Measurements from ENCODE around the gene MAOB. TPM values are rescaled to one million over a fixed set of nuclear protein-coding genes. Genes with fewer than 3 reads are reported as not detected.

Gene MAOB
- polyA plus RNA-seq, 1 experiment, result not detected

- CTCF ChIA-PET, result no interaction called here
- DNase-seq (ENCODE audit: low read depth), result no peak
- no peaks in the 10 kb centered on the region for H3K27me3 ChIP-seq (ENCODE audit: control insufficient read depth, insufficient read depth, low read length)
- TF ChIP-seq CTCF (IDR thresholded peaks at IDR 0.05; ENCODE audit: insufficient read depth, low read depth, low read length), result no peak
- H3K4me3 ChIP-seq (ENCODE audit: low read depth, low read length), result no peak overlapping the region
- no peaks in the 10 kb centered on the region for H3K36me3 ChIP-seq (ENCODE audit: control insufficient read depth, insufficient read depth, low read length)
- POLR2A ChIA-PET, result interaction anchor here (0.6 kb wide), 1 partner anchor 103 kb away, joined by 6 read pairs; no protein-coding TSS in a partner anchor
Measured at GRCh38 chrX:43747476-43747875, 134.8 kb downstream of the MAOB start.

DNA sequence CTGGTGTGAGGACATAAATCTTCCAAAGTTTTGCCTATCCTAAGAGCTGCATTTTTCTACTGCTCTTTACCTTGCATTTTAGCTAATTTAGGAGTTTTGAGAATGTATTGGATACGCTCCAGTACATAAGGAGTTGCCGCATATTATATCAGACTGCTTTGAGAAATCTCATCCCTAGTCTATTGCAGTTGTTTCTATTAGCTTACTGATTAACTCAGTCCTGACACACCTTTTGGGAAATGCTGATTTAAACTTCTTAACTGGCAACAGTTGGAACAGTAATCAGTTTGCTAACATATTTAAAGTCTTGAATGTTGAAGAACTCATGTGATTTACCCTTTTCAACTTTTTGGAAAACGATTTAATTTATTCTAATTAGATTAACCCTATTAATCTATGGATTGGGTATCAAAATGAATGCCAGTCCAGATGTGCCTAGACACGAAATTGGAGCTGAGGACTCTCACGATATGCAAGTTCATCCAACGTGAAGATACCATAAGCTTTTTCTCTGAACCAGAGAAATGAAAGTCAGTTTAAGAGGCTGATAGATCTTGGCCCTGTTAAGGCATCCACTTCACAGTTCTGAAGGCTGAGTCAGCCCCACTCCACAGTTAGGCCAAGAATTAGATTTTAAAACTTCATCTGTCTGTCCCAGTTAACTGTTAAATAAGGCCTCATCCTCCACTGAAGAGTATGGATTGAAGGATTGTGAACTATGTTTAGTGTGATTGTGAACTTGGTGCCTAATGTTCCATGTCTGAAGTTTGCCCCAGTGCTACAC lies 136.1 kb downstream of the MAOB start:
- no peaks in the 10 kb centered on the region for H3K27me3 ChIP-seq (ENCODE audit: control insufficient read depth, insufficient read depth, low read length)
- no peaks in the 10 kb centered on the region for H3K36me3 ChIP-seq (ENCODE audit: control insufficient read depth, insufficient read depth, low read length)
- H3K4me3 ChIP-seq (ENCODE audit: low read depth, low read length), result no peak overlapping the region
- CTCF ChIA-PET, result no interaction called here
- TF ChIP-seq CTCF (IDR thresholded peaks at IDR 0.05; ENCODE audit: insufficient read depth, low read depth, low read length), result no peak
- DNase-seq (ENCODE audit: low read depth), result no peak
- POLR2A ChIA-PET, result no interaction called here

DNA sequence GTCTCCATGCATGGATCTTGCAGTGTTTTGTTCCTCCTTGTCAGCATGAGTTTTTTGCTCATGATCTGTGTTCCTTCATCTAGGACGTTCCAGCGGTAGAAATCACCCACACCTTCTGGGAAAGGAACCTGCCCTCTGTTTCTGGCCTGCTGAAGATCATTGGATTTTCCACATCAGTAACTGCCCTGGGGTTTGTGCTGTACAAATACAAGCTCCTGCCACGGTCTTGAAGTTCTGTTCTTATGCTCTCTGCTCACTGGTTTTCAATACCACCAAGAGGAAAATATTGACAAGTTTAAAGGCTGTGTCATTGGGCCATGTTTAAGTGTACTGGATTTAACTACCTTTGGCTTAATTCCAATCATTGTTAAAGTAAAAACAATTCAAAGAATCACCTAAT lies 138.0 kb downstream of the MAOB start:
- no peaks in the 10 kb centered on the region for H3K27me3 ChIP-seq (ENCODE audit: control insufficient read depth, insufficient read depth, low read length)
- no peak for DNase-seq (ENCODE audit: low read depth)
- H3K4me3 ChIP-seq (ENCODE audit: low read depth, low read length), result no peak overlapping the region
- H3K36me3 ChIP-seq (ENCODE audit: control insufficient read depth, insufficient read depth, low read length), result no peaks in the 10 kb centered on the region
- CTCF ChIA-PET, result no interaction called here
- POLR2A ChIA-PET, result no interaction called here
- no peak for TF ChIP-seq CTCF (IDR thresholded peaks at IDR 0.05; ENCODE audit: insufficient read depth, low read depth, low read length)

DNA sequence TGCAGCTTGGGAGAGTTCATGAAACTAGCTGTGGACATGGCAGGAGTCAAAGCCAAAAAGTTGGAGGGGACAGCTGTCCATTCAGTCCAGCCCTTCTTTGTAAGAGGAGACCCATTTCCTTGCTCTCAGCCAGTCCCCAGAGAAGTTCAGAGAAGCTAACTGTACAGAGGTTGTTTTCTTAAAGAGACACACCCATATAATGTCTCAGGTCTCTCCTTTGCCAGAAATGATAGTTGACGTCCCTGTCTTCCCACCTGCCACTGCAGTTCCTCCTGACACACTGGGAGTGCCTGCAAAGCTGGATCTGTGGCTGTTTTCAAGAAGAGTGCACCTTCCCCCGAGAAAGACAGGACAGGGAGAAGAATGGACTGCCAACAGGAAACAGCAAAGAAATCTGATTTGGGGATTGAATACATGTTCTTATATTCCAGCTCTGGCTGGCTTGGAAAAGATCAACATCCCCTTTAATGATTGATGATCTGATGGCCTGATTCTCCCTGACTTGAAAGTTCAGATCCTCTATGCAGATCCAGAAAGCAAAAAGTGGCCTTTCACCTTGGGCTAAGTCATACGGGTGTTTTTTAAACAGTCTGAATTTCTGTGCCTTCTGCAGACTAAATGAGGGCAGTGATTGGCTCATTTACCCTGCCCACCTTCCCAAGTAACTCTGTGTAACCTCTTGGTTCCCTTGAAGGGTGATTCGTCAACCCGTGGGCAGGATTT lies 139.0 kb downstream of the MAOB start:
- no peak for TF ChIP-seq CTCF (IDR thresholded peaks at IDR 0.05; ENCODE audit: insufficient read depth, low read depth, low read length)
- H3K4me3 ChIP-seq (ENCODE audit: low read depth, low read length), result no peak overlapping the region
- no peaks in the 10 kb centered on the region for H3K27me3 ChIP-seq (ENCODE audit: control insufficient read depth, insufficient read depth, low read length)
- no peak for DNase-seq (ENCODE audit: low read depth)
- POLR2A ChIA-PET, result no interaction called here
- CTCF ChIA-PET, result no interaction called here
- H3K36me3 ChIP-seq (ENCODE audit: control insufficient read depth, insufficient read depth, low read length), result no peaks in the 10 kb centered on the region

DNA sequence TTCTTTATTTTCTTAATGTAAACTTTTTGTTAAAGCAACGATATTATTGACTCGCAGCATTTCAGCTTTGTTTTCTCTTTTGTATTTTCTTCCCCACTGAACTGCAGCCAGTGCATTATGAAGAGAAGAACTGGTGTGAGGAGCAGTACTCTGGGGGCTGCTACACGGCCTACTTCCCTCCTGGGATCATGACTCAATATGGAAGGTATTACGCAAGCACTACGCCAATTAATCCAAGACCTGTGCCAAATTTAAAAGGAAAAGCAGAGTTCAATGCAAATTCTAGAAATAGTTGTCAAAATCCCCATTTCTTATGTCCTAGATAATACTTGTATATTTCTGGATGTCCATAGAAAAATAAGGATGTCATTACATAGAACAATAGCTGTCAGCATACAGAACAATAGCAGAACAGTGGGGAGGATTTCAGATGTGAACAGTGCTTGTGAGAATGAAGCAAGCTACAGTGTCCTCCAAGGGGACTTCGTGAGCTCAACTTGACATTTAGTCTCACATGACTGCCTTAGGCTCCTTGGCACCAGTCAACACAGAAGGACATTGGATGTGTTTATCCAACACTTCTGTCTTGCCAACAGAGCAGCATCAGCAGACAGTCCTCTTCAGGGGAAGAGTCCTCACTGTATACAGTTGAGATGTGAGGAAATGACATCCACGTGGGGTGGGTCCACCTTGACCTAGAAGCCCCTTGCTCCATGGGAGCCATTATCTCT lies 140.2 kb downstream of the MAOB start:
- Histone ChIP-seq H3K4me3 (ENCODE audit: low read depth, low read length) (no peak overlapping the region), H3K27me3 (ENCODE audit: control insufficient read depth, insufficient read depth, low read length) (no peaks in the 10 kb centered on the region), H3K36me3 (ENCODE audit: control insufficient read depth, insufficient read depth, low read length) (no peaks in the 10 kb centered on the region)
- DNase-seq (ENCODE audit: low read depth), result no peak
- POLR2A ChIA-PET, result no interaction called here
- TF ChIP-seq CTCF (IDR thresholded peaks at IDR 0.05; ENCODE audit: insufficient read depth, low read depth, low read length), result no peak
- CTCF ChIA-PET, result interaction anchor here (0.7 kb wide), 1 partner anchor 98 kb away, joined by 3 read pairs; no protein-coding TSS in a partner anchor

Measured in BJ (cell line).